Skin epidermis (tissue), 12 donors: Measurements from ENCODE around the gene BARHL2.

Experiments
- H3K27ac ChIP-seq, 21 experiments: fragments of 200-600 bp; sonication (generic) in 11 of 21; one replicate each; pipeline ENCODE4 v1.5.0; 2020; ENCODE audit warnings: mild to moderate bottlenecking in 3 of 21, inconsistent platforms in 2 of 21, moderate library complexity in 2 of 21
- H3K4me3 ChIP-seq, 7 experiments: fragments of 200-600 bp; sonication (generic) in 2 of 7; one replicate each; pipeline ENCODE4 v1.5.0; 2020; ENCODE audit warnings: inconsistent platforms in 2 of 7, mild to moderate bottlenecking in 2 of 7, moderate library complexity in 1 of 7

The BARHL2 gene

DNA sequence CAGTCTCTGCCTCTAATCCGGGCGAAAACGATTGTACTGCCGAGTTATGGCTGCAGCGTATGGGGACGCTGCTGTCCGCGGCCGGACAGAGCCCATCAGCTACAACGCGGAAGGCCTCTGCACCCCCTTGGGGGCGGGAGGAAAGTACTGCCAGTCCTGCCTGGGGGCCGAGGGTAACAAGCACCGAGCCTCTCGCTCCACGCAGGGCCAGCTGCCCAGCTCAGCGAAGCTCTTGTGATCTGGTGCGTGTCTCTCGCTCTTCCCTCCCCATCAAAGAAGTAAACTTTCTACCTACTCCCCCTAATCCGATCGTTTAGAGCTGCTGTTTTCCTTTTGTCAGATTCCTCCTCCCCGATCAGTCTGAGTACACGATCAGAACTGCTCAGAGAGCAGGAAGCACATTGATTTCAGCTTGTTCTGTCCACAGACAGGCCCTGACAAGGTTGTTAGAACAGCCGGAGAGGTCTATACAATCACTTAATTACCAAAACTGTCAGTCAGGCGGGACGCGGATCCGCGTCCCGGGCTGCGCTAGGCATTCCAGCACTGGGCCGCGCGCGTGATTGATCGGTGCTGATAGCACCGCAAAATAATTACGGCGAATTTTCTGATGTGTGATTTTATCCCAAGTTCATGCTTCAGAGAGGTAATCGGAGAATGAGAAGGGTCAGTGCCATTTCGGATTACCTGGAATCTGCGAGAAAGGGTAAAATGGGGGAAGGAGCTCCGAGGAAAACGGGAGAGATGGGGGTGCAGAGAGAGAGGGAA, 8.7 kb upstream of the BARHL2 start:
- H3K4me3 ChIP-seq: peak overlapping the region in 5 of 7 experiments; percentile 0 to 29 (median 4)
- H3K27ac ChIP-seq: no peak overlapping the region

GRCh38 chr1:90724926-90725656, 8.0 kb upstream of the BARHL2 start:
- H3K4me3 ChIP-seq: peak overlapping the region in 4 of 7 experiments; percentile 0 to 29 (median 14)
- no peak overlapping the region for H3K27ac ChIP-seq

DNA sequence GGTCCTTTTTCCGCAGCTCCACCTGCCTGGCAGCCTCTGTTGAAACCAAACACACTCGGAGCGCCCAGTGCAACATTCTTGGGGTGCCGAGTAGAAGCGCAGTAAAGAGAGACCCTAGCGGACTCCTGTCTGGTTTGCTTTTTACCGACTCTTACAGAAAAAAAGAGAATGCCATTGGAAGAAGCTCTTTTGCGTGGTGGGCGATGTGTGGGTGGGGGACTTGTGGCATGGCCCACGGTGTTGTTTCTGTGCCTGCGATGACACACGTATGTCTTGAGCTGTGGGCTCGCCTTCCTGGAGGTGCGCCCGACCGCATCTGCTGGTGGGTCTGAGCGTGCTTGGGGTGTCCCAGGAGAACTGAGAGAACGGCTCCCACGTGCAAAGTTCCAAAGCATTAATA, 7.3 kb upstream of the BARHL2 start:
- Histone ChIP-seq H3K27ac (no peak overlapping the region), H3K4me3 (no peak overlapping the region)

- Histone ChIP-seq H3K27ac (no peak overlapping the region), H3K4me3 (peak overlapping the region in 5 of 7 experiments; percentile 0 to 29 (median 5))
These were observed 6.5 kb upstream of the BARHL2 start for GRCh38 chr1:90723590-90724108.

GRCh38 chr1:90722874-90723589, 5.9 kb upstream of the BARHL2 start:
- H3K4me3 ChIP-seq: peak overlapping the region in 5 of 7 experiments; percentile 0 to 29 (median 5)
- no peak overlapping the region for H3K27ac ChIP-seq

GRCh38 chr1:90721210-90722194, 4.4 kb upstream of the BARHL2 start:
- H3K4me3 ChIP-seq: no peak overlapping the region

DNA sequence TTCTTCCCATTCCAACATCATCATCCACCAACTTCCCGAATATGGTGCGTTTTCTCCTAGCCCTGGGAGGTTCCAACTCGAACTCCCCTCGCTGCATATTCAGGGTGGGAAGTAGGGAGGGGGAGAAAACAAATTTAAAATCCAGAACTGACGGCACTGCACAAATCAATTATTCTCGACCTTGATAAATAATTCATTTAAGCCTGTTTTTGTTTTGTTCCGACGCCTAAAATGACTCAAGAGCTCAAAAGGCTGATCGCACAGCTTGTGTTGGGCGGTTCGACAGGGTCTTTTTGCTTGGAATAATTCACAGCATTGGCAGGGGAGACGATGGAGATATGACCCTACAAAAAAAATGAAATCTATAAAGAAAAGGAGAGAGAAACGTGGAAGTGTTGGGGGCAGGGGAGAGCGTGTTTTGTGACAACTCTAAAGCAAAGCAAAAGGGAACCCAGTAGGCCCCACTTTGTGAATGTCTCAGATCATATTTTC, 3.1 kb upstream of the BARHL2 start:
- Histone ChIP-seq H3K4me3 (no peak overlapping the region), H3K27ac (no peak overlapping the region)

More at GRCh38 chr1:90721210-90722194, 4.4 kb upstream of the BARHL2 start:
- no peak overlapping the region for H3K27ac ChIP-seq

DNA sequence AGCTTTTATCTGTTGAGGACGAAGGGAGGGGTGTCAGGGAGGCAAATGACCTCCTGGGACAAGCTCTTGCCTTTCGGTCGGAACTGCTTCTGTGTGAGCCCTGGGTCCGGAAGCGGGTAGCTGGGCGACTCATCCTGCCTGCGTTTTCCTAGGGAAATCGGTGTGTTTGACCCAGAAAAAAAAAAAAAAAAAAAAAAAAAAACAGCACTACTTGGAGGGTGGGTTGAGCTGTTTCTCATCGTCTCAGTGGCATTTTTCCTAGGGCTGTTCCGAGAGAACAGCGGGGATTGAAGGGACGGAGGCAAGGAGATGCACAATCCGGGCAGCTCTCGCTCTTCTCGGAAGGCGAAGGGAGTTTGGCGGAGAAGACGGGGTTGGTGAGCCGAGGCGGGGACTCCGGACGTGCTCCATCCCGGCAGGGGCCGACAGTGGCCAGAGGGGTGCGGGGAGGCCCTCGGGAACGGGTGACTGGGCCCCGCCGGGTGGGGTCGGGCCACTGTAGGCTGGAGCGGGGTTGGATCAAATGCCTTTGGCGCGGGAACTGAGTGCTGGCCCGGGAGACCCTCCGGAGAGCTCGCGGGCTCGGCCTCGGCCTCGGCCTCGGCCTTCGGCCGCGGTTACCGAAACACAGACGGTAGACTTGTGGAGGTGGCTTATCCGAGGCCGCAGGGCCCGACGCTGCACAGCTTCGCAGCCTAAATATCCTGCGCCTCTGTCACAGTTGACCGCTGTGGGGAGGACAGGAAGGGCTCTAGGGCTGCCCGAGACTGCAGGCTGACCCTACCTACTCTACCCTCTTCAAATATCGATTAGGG, 2.4 kb upstream of the BARHL2 start:
- Histone ChIP-seq H3K4me3 (no peak overlapping the region), H3K27ac (no peak overlapping the region)

DNA sequence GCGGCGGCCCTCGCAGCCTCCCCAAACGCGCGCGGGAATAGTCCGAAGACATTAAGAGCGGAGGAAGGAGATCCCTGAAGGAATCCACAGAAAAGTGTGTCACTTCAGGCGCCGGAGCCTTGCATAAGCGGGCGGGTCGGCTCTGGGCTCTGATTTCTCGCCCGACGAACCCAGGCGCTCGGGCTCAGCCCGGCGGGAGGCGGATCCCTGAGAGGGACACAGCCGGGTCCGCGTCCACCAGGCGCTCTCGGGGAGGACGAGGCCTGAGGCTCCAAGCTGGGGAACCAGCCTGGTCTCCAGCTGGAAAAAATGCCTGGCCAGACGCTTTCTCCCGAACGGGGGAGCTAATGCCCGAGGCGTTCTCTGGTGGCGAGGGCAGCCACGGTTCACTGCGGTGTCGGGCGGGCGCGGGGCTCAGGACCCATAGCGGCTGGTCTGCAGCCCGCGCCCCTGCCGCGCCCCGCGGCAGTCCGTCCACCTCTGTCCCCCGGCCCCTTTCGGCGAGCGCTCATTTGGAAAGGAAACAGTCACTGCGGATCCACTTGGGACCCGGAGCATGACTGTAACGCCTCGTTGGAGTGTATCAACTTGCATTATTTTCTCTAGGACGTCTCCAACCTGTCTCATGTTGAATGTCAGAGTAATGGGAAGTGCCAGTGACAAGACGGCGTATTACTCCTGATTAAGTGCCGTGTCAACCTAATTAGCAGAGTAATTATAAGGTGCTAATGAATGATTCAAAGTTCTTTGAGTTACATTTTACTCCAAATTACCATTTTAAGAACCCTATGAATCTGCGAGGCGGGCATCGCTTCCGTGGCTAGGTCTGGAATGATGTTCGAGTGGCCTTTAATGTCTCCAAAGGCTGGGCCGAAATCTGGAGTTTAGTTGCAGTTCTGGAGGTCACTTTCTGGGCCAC, 1.6 kb upstream of the BARHL2 start:
- Histone ChIP-seq H3K4me3 (peak overlapping the region in 4 of 7 experiments; percentile 0 to 22 (median 11)), H3K27ac (no peak overlapping the region)

GRCh38 chr1:90717665-90718410, 736 bp upstream of the BARHL2 start:
- Histone ChIP-seq H3K27ac (no peak overlapping the region), H3K4me3 (peak overlapping the region in 2 of 7 experiments; percentile 21 to 22)

DNA sequence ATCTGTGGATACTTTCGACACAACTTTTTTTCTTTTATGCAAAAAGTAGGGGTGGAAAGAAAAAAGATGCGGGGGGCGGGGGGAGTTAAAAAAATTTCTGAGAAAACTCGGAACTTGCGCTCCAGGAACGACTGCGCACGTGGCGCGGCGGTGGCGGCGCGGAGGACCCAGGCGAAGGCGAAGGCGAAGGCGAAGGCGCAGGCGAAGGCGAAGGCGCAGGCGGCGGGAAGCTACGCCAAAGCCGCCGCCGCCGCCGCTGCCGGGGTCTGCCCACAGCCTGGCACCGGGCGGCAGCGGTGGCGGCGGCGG, 208 bp upstream of the BARHL2 start:
- no peak overlapping the region for H3K27ac ChIP-seq
- peak overlapping the region in 2 of 7 experiments; percentile 21 to 22 for H3K4me3 ChIP-seq

DNA sequence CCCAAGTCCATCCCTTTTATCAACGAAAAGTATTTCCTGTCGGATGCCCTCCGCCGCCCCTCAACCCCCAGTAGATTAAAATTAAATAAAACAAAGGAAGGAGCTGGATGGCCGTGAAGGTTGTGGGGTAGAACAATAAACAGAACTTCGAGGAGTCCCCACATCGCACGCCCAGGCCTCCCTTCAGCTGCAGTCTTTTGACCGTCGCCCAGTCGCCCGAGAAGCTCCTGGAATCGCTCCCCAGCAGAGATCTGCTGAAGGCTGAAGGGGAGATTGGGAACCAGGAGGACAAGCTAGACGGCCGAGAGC, 905 bp downstream of the BARHL2 start:
- no peak overlapping the region for H3K4me3 ChIP-seq
- no peak overlapping the region for H3K27ac ChIP-seq

DNA sequence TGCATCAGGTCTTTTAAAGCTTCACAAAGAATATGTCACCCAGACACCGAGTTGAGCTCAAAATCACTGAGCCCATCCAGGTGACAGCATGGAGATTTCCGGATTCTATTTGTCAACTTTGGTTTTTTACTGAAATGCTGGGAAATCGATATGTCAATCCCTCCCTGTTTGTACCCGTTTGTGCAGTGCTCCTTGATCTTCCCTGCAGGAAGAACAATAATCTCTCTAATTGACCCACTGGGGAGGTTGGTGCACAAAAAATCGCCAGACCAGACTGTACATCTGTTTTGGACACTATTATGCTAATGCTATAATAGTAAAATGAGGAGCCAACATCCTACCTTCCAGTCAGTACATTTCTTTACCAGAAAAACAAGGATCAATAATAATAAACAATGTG, 1.8 kb downstream of the BARHL2 start:
- H3K4me3 ChIP-seq: no peak overlapping the region

GRCh38 chr1:90714521-90714951, 2.6 kb downstream of the BARHL2 start:
- no peak overlapping the region for H3K4me3 ChIP-seq

More for the DNA sequence above, 1.8 kb downstream of the BARHL2 start:
- H3K27ac ChIP-seq: no peak overlapping the region

DNA sequence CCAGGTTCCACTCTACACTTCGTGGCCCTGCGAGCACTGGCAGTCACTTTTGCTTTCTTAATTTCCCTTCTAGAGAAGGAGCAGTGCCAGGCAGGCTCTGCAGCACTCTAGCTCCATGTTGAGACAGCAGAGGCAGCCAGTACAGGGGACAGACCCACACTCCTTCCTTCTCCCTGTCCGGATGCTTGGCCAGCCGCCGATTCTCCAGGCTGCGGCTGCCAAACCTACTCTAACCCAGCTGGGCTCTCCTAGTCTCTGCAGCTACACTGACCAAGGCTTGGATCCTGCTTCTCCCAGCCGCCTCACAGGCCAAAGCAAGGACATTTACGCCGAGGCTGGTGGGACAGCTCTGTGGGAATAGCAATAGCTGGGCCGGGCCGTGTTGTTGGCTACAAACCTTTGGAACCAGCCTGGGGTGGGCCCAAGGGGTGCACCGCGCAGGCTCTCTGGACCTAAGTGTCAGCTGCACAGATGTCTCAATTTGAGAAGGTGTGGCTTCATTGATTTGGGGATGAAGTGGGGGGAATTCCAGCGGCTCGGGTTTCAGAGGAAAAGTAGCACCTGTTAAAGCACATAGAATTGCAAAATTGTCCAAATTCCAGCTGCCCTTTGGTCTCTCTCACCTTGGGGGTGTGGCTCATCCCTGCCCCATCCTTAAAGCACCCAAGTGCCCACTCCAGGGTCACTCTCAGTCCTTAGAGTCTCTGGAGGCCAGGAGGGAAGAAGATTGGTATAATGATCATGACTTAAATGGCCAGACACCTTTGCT, 3.2 kb downstream of the BARHL2 start:
- no peak overlapping the region for H3K27ac ChIP-seq

More at GRCh38 chr1:90714521-90714951, 2.6 kb downstream of the BARHL2 start:
- no peak overlapping the region for H3K27ac ChIP-seq

More for the DNA sequence above, 3.2 kb downstream of the BARHL2 start:
- no peak overlapping the region for H3K4me3 ChIP-seq
